Uterus (tissue), 2 donors: ENCODE data around the gene SLC25A26.

Experiments
- CTCF ChIP-seq, 4 experiments: fragments of 200-600 bp in 2 of 4; fragments of 450-650 bp in 2 of 4; sonication (generic) in 2 of 4; IDR thresholded peaks; one replicate each; pipeline ENCODE4 v1.5.1; 2016 to 2019; ENCODE audit warnings: antibody characterized with exemption in 4 of 4, mild to moderate bottlenecking in 2 of 4, moderate library complexity in 1 of 4
- POLR2A ChIP-seq, 2 donors: fragments of 450-650 bp; IDR thresholded peaks; one replicate each; pipeline ENCODE4 v1.6.1; 2016; ENCODE audit warnings: antibody characterized with exemption in 2 of 2, mild to moderate bottlenecking in 1 of 2, moderate library complexity in 1 of 2

- TF ChIP-seq POLR2A (IDR thresholded peaks at IDR 0.05) (no peak), CTCF (IDR thresholded peaks at IDR 0.05) (no peak)
These were observed 189.3 kb downstream of the SLC25A26 start for GRCh38 chr3:66409771-66410754.
